Panc1 (cell line): ENCODE data around the gene OR2D2. TPM values are rescaled to one million over a fixed set of nuclear protein-coding genes. Genes with fewer than 3 reads are reported as not detected.

Experiments
- ATAC-seq: fragments of 200-7000 bp; cut with Tn5 transposase; 2 replicates; pipeline ENCODE4 v1.9.1; 2020; ENCODE audit warnings: mild to moderate bottlenecking, moderate library complexity
- BruUV-seq: library from RNA; stranded (reverse); fragments of 400-500 nt; replicated peaks from 2 replicates; lab custom pipeline; 2021; lab: Mats Ljungman, UMichigan
- CTCF ChIA-PET: fragments of 300-600 bp; sonication (Branson Sonifier 250); formaldehyde crosslinking; loops from one replicate; lab custom pipeline; 2022; ENCODE audit warnings: antibody characterized with exemption; lab: Charles Lee
- POLR2A ChIA-PET: fragments of 300-600 bp; sonication (Branson Sonifier 250); formaldehyde crosslinking; loops from one replicate; lab custom pipeline; 2022; ENCODE audit warnings: antibody characterized with exemption; lab: Charles Lee
- DNase-seq: peaks from one replicate; pipeline ENCODE4 v3.0.0-alpha.2; 2010; ENCODE audit warnings: low read depth, low spot score
- H3K27ac ChIP-seq: 2 replicates; pipeline ENCODE4 v1.5.1; 2011; ENCODE audit warnings: mild to moderate bottlenecking, low read length, inconsistent platforms
- H3K27me3 ChIP-seq: fragments of 200-500 bp; sonication (Bioruptor generic); 2 replicates; pipeline ENCODE4 v1.6.0; 2014; ENCODE audit warnings: low read length, inconsistent platforms; ENCODE audit not compliant: control insufficient read depth, insufficient read depth
- H3K36me3 ChIP-seq: fragments of 200-500 bp; sonication (Bioruptor generic); 2 replicates; pipeline ENCODE4 v1.5.1; 2014; ENCODE audit warnings: inconsistent platforms, mild to moderate bottlenecking, low read length, moderate library complexity; ENCODE audit not compliant: control insufficient read depth, insufficient read depth
- H3K4me1 ChIP-seq: 2 replicates; pipeline ENCODE4 v1.5.1; 2011; ENCODE audit warnings: inconsistent platforms, mild to moderate bottlenecking, low read length, moderate library complexity; ENCODE audit not compliant: control insufficient read depth, insufficient read depth
- H3K4me3 ChIP-seq, 2 experiments: 2 replicates each; pipeline ENCODE4 v1.5.1; 2011 to 2012; ENCODE audit warnings: low read depth in 2 of 2, low read length in 2 of 2, mild to moderate bottlenecking in 2 of 2, inconsistent platforms in 1 of 2, moderate library complexity in 1 of 2
- H3K9me3 ChIP-seq: fragments of 200-500 bp; sonication (Bioruptor generic); 2 replicates; pipeline ENCODE4 v1.5.1; 2014; ENCODE audit warnings: low read depth, mild to moderate bottlenecking, inconsistent platforms, low read length, moderate library complexity; ENCODE audit not compliant: control insufficient read depth, insufficient read depth
- POLR2AphosphoS5 ChIP-seq: IDR thresholded peaks from 2 replicates; pipeline ENCODE4 v1.6.1; 2012; ENCODE audit warnings: mild to moderate bottlenecking, low read depth, low read length, moderate library complexity
- SIN3A ChIP-seq: IDR thresholded peaks from 2 replicates; pipeline ENCODE4 v1.6.1; 2012; ENCODE audit warnings: low read depth, mild to moderate bottlenecking, low read length, moderate library complexity, borderline replicate concordance; ENCODE audit not compliant: insufficient read depth
- TCF7L2 ChIP-seq: IDR thresholded peaks from 2 replicates; pipeline ENCODE4 v1.6.1; 2011; ENCODE audit warnings: mild to moderate bottlenecking, low read depth, low read length, inconsistent platforms
- in situ Hi-C: cut with HindIII; loops from 2 replicates; pipeline ENCODE4 v1.10.0; 2016; ENCODE audit warnings: low sequenced_read_pairs, low pct_unique_long_range_greater_than_20kb
- intact Hi-C: fragments of 100-400 bp; cut with micrococcal nuclease; formaldehyde crosslinking; loops from one replicate; pipeline ENCODE4 v1.10.0; 2022; ENCODE audit not compliant: unreplicated experiment
- total RNA-seq: library from RNA; stranded (reverse); gene quantifications from one replicate; pipeline ENCODE4 v1.2.1, GENCODE V29; 2021; ENCODE audit not compliant: unreplicated experiment
- TF ChIP-seq, protein P1 (sequence below): fragments of 450-650 bp; IDR thresholded peaks from 2 replicates; pipeline ENCODE4 v1.5.1; 2017; ENCODE audit warnings: mild to moderate bottlenecking
- TF ChIP-seq, protein P2 (sequence below), 2 experiments: IDR thresholded peaks; 2 replicates each; pipeline ENCODE4 v1.6.1; 2011 to 2012; ENCODE audit warnings: low read depth in 2 of 2, control low read depth in 1 of 2, low read length in 1 of 2, mild to moderate bottlenecking in 1 of 2, moderate library complexity in 1 of 2; ENCODE audit not compliant: insufficient read depth in 1 of 2

Gene OR2D2
- total RNA-seq, 1 experiment from 2014 or later, result 0.49 TPM

DNA sequence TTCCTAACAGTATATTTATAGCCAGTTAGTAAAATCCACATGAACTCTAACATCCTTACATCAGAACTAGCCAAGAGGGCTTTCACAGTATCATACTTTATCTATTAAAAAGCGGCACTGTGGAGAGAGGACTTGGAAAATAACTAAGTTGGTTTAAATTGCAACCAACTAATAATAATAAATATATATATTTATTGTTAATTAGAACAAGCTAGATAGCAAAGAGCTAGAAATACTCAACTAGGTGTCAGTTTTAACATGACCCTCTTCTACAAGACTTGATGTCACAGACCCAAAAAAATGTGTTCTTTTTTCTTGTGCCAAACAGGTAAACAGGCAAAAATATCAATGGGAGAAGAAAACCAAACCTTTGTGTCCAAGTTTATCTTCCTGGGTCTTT lies 28.4 kb upstream of the OR2D2 start, which contains the start of gene OR2D3:
OR2D3 (plus strand) TSS at position 301 of the 400 bp plus-strand sequence; CDS start at position 301, 0 bp downstream.
- BruUV-seq, result no TSS peak
- no peak within 1 kb of the TSS for H3K27ac ChIP-seq
- DNase-seq (no peak), ATAC-seq (no peak)
- H3K9me3 ChIP-seq, result no peaks in the 10 kb centered on the region
- H3K4me1 ChIP-seq, result peaks cover 4% of the 10 kb centered on the region; the same call in 1 of the 2 replicates
- intact Hi-C loops (no loop called here), in situ Hi-C loops (no loop called here)
- no peaks in the 10 kb centered on the region for H3K27me3 ChIP-seq
- H3K36me3 ChIP-seq, result no peaks in the 10 kb centered on the region
- POLR2A ChIA-PET, result no interaction called here
- CTCF ChIA-PET, result no interaction called here
- TF ChIP-seq SIN3A (no peak), TCF7L2 (no peak), POLR2AphosphoS5 (no peak)
- TF ChIP-seq, protein P1, sequence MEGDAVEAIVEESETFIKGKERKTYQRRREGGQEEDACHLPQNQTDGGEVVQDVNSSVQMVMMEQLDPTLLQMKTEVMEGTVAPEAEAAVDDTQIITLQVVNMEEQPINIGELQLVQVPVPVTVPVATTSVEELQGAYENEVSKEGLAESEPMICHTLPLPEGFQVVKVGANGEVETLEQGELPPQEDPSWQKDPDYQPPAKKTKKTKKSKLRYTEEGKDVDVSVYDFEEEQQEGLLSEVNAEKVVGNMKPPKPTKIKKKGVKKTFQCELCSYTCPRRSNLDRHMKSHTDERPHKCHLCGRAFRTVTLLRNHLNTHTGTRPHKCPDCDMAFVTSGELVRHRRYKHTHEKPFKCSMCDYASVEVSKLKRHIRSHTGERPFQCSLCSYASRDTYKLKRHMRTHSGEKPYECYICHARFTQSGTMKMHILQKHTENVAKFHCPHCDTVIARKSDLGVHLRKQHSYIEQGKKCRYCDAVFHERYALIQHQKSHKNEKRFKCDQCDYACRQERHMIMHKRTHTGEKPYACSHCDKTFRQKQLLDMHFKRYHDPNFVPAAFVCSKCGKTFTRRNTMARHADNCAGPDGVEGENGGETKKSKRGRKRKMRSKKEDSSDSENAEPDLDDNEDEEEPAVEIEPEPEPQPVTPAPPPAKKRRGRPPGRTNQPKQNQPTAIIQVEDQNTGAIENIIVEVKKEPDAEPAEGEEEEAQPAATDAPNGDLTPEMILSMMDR, result no peak
- TF ChIP-seq, protein P2, sequence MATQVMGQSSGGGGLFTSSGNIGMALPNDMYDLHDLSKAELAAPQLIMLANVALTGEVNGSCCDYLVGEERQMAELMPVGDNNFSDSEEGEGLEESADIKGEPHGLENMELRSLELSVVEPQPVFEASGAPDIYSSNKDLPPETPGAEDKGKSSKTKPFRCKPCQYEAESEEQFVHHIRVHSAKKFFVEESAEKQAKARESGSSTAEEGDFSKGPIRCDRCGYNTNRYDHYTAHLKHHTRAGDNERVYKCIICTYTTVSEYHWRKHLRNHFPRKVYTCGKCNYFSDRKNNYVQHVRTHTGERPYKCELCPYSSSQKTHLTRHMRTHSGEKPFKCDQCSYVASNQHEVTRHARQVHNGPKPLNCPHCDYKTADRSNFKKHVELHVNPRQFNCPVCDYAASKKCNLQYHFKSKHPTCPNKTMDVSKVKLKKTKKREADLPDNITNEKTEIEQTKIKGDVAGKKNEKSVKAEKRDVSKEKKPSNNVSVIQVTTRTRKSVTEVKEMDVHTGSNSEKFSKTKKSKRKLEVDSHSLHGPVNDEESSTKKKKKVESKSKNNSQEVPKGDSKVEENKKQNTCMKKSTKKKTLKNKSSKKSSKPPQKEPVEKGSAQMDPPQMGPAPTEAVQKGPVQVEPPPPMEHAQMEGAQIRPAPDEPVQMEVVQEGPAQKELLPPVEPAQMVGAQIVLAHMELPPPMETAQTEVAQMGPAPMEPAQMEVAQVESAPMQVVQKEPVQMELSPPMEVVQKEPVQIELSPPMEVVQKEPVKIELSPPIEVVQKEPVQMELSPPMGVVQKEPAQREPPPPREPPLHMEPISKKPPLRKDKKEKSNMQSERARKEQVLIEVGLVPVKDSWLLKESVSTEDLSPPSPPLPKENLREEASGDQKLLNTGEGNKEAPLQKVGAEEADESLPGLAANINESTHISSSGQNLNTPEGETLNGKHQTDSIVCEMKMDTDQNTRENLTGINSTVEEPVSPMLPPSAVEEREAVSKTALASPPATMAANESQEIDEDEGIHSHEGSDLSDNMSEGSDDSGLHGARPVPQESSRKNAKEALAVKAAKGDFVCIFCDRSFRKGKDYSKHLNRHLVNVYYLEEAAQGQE (IDR thresholded peaks at IDR 0.05; ENCODE audit: insufficient read depth in 1 of 2, low read depth in 2 of 2, low read length in 1 of 2), result no peak
- no peak within 1 kb of the TSS for H3K4me3 ChIP-seq

DNA sequence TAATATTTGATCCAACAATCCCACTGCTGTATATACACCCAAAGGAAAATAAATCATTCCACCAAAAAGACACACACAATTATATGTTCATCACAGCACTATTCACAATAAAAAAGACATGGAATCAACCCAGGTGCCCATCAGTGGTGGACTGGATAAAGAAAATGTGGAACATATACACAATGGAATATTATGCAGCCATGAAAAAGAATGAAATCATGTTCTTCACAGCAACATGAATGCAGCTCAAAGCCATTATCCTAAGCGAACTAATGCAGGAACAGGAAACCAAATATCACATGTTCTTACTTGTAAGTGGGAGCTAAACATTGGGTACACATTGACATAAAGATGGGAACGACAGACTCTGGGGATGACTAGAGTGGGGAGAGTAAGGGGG lies 27.4 kb upstream of the OR2D2 start:
- H3K4me3 ChIP-seq, result no peak overlapping the region
- no TSS peak for BruUV-seq
- no peak for TF ChIP-seq POLR2AphosphoS5
- intact Hi-C loops, result no loop called here
- H3K4me1 ChIP-seq, result no peaks in the 10 kb centered on the region
- H3K36me3 ChIP-seq, result no peaks in the 10 kb centered on the region
- ChIA-PET CTCF (no interaction called here), POLR2A (no interaction called here)
- in situ Hi-C loops, result no loop called here
- H3K9me3 ChIP-seq, result no peaks in the 10 kb centered on the region
- DNase-seq, result no peak
- no peaks in the 10 kb centered on the region for H3K27me3 ChIP-seq
- H3K27ac ChIP-seq, result no peak overlapping the region
- no peak for ATAC-seq

DNA sequence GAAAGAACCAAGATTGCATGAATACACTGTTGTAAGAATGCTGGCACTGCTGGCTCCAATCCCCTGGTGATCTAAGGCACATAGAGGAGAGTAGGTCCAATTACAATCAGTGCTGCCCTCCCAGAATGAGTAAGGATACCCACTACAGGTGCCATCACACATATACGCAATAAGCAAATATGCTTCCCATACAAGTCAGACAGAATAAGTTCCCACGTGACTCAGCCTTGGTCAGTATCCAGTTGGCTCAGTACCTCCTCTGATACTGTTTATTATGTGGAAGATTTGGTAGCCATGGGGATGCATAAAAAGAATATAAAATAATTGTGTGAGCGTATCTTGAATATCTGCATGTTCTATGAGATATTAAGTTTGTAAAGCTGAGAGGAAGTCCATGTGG lies 19.6 kb upstream of the OR2D2 start:
- H3K9me3 ChIP-seq, result no peaks in the 10 kb centered on the region
- ChIA-PET POLR2A (no interaction called here), CTCF (no interaction called here)
- BruUV-seq, result no TSS peak
- intact Hi-C loops, result no loop called here
- TF ChIP-seq TCF7L2, result no peak
- TF ChIP-seq, protein P1, result no peak
- no peaks in the 10 kb centered on the region for H3K27me3 ChIP-seq
- H3K4me1 ChIP-seq, result no peaks in the 10 kb centered on the region
- DNase-seq (no peak), ATAC-seq (peak; percentile 17; the same call in 1 of the 2 replicates)
- in situ Hi-C loops, result no loop called here
- H3K36me3 ChIP-seq, result no peaks in the 10 kb centered on the region
- no peak overlapping the region for H3K4me3 ChIP-seq
- H3K27ac ChIP-seq, result no peak overlapping the region
